ENCODE measurements around the gene IL1R2. TPM values are rescaled to one million over a fixed set of nuclear protein-coding genes. Genes with fewer than 3 reads are reported as not detected.

The IL1R2 gene
- total and polyA plus RNA-seq, 2 of the 8 experiments (the other 6 are each of a cell fraction or from before 2014, with no cell fraction given), result 0.06 TPM; not detected in 1

DNA sequence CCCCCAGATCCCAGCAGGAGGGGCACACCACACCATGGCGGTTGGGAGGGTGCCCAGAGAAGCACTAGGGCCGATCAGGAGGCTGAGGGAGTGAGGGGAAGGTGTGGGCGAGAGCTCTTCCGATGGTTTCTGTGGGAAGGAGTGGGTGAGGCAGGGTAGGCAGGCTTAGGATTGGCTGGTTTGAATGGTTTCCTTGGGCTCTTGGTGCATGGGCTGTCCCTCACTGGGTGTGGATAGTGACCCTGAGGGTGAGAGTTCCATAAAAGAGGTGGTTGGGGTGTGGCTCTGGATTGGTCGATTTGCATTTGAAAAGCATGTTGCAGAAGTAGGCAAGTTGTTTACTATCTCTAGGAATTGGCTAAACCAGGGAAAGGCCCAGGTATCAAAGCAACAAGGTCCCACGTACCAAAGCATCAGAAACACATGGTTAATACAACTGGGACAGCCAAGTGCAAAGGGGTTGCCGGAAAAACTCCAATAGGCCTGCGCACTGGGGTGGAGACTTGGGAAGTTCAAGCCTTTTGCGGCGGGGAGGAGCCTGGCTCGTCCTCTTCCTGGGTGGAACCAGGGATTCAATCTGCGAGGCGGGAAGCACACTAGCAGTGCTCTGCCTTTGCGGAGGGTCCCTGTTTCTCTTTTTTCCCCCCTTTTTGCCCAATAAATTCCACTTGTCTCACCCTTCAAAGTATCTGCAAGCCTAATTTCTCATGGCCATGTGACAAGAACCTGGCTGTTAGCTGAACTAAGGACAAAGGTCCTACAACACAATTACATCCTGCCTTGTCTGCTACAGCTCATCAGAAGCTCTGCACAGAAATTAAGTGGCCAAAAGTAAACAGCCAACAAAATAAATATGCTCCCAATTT, 43.2 kb downstream of the IL1R2 start:
- peaks cover 0 to 3% (median 0%) of the 10 kb centered on the region in 4 experiments; a peak in 1 of 7 replicates for H3K4me1 ChIP-seq (replicated peaks in 1 of 4; ENCODE audit: control insufficient read depth in 3 of 4, insufficient read depth in 4 of 4, low read length in 3 of 4)
- H3K4me2 ChIP-seq (ENCODE audit: insufficient read depth in 1 of 2, low read depth in 2 of 2, low read length in 2 of 2), result no peak overlapping the region
- H4K5ac ChIP-seq (ENCODE audit: insufficient read length, low read depth, low read length), result no peak overlapping the region
- no peaks in the 10 kb centered on the region for H3K27me3 ChIP-seq (replicated peaks in 1 of 4; ENCODE audit: control insufficient read depth in 3 of 4, extremely low read depth in 1 of 4, insufficient read depth in 3 of 4, low read length in 3 of 4)
- H3K36me3 ChIP-seq (ENCODE audit: control insufficient read depth in 2 of 4, insufficient read depth in 4 of 4, low read length in 3 of 4), result no peaks in the 10 kb centered on the region
- no peak overlapping the region for H3K14ac ChIP-seq (ENCODE audit: insufficient read length)
- no peaks in the 10 kb centered on the region for H3K23me2 ChIP-seq (ENCODE audit: low read depth, low read length)
- H3K4ac ChIP-seq (replicated peaks; ENCODE audit: insufficient read length, low read depth, low read length), result no peak overlapping the region
- no peak overlapping the region for H3K23ac ChIP-seq (ENCODE audit: insufficient read length)
- 0 out of 2 replicates have a peak overlapping the region, but pooled peaks have one; percentile 21 for H3K18ac ChIP-seq (ENCODE audit: extremely low read depth, low read length)
- H2AK5ac ChIP-seq (ENCODE audit: low read depth, low read length), result no peak overlapping the region
- H3K27ac ChIP-seq (ENCODE audit: low read depth, low read length), result no peak overlapping the region
- H3K79me2 ChIP-seq (ENCODE audit: control insufficient read depth in 1 of 2, insufficient read depth in 2 of 2, low read length in 2 of 2), result no peaks in the 10 kb centered on the region
- WGBS, 2 experiments (ENCODE audit: extremely low coverage in 1 of 2, insufficient coverage in 1 of 2, insufficient read length in 1 of 2, insufficient replicate concordance in 2 of 2, low coverage in 1 of 2, low lambda C conversion rate in 2 of 2, missing lambda C conversion rate in 1 of 2), result 80% methylated on average over 14 of the region's 14 CpGs; no CpG with 5 or more reads in 1 of the 2 experiments
- no peaks in the 10 kb centered on the region for H4K20me1 ChIP-seq (replicated peaks in 1 of 2; ENCODE audit: control insufficient read depth in 1 of 2, insufficient read depth in 2 of 2, low read length in 2 of 2)
- TF ChIP-seq, protein P1, sequence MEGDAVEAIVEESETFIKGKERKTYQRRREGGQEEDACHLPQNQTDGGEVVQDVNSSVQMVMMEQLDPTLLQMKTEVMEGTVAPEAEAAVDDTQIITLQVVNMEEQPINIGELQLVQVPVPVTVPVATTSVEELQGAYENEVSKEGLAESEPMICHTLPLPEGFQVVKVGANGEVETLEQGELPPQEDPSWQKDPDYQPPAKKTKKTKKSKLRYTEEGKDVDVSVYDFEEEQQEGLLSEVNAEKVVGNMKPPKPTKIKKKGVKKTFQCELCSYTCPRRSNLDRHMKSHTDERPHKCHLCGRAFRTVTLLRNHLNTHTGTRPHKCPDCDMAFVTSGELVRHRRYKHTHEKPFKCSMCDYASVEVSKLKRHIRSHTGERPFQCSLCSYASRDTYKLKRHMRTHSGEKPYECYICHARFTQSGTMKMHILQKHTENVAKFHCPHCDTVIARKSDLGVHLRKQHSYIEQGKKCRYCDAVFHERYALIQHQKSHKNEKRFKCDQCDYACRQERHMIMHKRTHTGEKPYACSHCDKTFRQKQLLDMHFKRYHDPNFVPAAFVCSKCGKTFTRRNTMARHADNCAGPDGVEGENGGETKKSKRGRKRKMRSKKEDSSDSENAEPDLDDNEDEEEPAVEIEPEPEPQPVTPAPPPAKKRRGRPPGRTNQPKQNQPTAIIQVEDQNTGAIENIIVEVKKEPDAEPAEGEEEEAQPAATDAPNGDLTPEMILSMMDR (IDR thresholded peaks at IDR 0.05; ENCODE audit: control extremely low read depth in 1 of 3, insufficient read depth in 1 of 3, low read depth in 1 of 3, low read length in 3 of 3), result no peak
- TF ChIP-seq BRCA1 (IDR thresholded peaks at IDR 0.05; ENCODE audit: low read depth, low read length) (no peak), SRF (IDR thresholded peaks at IDR 0.05; ENCODE audit: low read depth, low read length) (no peak), EZH2 (IDR thresholded peaks at IDR 0.05; ENCODE audit: low read depth, low read length, severe bottlenecking) (no peak), SP2 (IDR thresholded peaks at IDR 0.05; ENCODE audit: low read length) (no peak), JUN (IDR thresholded peaks at IDR 0.05; ENCODE audit: low read depth, low read length) (no peak)
- FAIRE-seq (no peak), DNase-seq (ENCODE audit: low read depth in 1 of 2, low spot score in 2 of 2) (no peak)
- H3K4me3 ChIP-seq (ENCODE audit: extremely low read depth in 1 of 4, insufficient read depth in 2 of 4, low read depth in 3 of 4, low read length in 4 of 4), result no peak overlapping the region
- H2AFZ ChIP-seq (ENCODE audit: low read length), result peak overlapping the region; percentile 52; the same call in 1 of the 2 replicates
- no peak overlapping the region for H2BK20ac ChIP-seq (ENCODE audit: low read length)
- H3K56ac ChIP-seq (replicated peaks; ENCODE audit: insufficient read length, low read depth, low read length), result no peak overlapping the region
- H3K9ac ChIP-seq (replicated peaks in 1 of 4; ENCODE audit: extremely low read depth in 1 of 4, low read depth in 3 of 4, low read length in 3 of 4), result no peak overlapping the region
- ChIA-PET CTCF (ENCODE audit: partially characterized antibody) (interaction anchor here (0.6 to 5.4 kb wide), 7 partner anchors 14 to 1929 kb away, joined by 3 to 38 read pairs (median 5); no protein-coding TSS in a partner anchor), POLR2A (ENCODE audit: partially characterized antibody) (no interaction called here)
- no peaks in the 10 kb centered on the region for H3K79me1 ChIP-seq (ENCODE audit: low read depth, low read length)
- H2BK5ac ChIP-seq (ENCODE audit: low read depth, low read length), result no peak overlapping the region
- no peak overlapping the region for H2BK15ac ChIP-seq (ENCODE audit: low read length)
- H2BK120ac ChIP-seq (replicated peaks; ENCODE audit: low read depth, low read length), result no peak overlapping the region
- H4K91ac ChIP-seq (replicated peaks; ENCODE audit: insufficient read length, low read length), result no peak overlapping the region
- no peak overlapping the region; the same call in 1 of the 2 replicates for H2BK12ac ChIP-seq (ENCODE audit: low read depth, low read length)
- H4K8ac ChIP-seq (ENCODE audit: extremely low read depth, insufficient read depth, low read length), result no peak overlapping the region; the same call in 1 of the 2 replicates
- no peaks in the 10 kb centered on the region for H3K9me3 ChIP-seq (ENCODE audit: insufficient read depth in 2 of 2, low read depth in 1 of 2, low read length in 1 of 2)
